Mesenteric fat pad (tissue), 1 donor: ENCODE results near the gene RABL2A. TPM values are rescaled to one million over a fixed set of nuclear protein-coding genes. Genes with fewer than 3 reads are reported as not detected.
"Not testable (repeated sequence)": the region's sequence is repeated elsewhere in the genome, so short reads cannot be mapped to it uniquely, and the experiment has no call there.

Experiments used
- DNase-seq: peaks from one replicate; pipeline ENCODE4 v3.0.0-alpha.2; 2020; ENCODE audit warnings: low spot score
- total RNA-seq: library from RNA; stranded (reverse); fragmentation: NEBNext Ultra II Directional; extraction: Animal tissue kit (Norgen Biotek cat#: 25700); gene quantifications from one replicate; pipeline ENCODE4 v1.2.1, GENCODE V29; 2021
- donor health status: DM: yes; HTN: yes; CAD: no.

The RABL2A gene
- total RNA-seq, 1 donor from 2014 or later: 11.4 TPM

DNA sequence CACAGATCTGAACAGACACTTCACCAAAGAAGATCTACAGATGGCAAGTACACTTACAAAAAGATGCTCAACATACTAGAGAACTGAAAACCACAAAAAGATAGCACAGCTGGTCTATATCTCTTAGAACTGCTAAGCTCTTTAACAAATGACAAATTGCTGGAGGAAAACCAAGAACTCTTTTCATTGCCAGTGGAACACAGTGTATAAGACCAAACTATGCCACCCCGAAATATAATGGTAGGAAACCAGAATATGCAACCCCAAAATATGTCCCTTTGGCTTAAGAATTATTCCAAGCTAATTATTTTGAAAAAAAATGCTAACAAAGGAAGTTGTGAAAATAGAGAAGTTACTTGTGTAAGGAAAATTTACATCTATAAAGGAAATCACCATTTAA is 21.0 kb upstream of the RABL2A start:
- not testable (repeated sequence) for DNase-seq

DNA sequence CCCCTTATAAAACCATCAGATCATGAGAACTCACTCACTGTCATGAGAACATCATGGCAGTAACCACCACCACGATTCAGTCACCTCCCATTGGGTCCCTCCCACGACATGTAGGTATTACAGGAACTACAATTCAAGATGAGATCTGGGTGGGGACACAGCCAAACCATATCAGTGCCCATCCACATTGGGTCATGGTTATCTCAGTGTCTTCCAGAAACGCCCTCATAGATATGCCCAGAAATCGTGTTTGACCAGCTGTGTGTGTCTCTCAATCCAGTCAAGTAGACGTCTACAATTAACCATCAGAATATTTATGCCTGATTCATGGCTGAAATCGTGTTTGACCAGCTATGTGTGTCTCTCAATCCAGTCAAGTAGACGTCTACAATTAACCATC is 17.2 kb upstream of the RABL2A start:
- DNase-seq: not testable (repeated sequence)

DNA sequence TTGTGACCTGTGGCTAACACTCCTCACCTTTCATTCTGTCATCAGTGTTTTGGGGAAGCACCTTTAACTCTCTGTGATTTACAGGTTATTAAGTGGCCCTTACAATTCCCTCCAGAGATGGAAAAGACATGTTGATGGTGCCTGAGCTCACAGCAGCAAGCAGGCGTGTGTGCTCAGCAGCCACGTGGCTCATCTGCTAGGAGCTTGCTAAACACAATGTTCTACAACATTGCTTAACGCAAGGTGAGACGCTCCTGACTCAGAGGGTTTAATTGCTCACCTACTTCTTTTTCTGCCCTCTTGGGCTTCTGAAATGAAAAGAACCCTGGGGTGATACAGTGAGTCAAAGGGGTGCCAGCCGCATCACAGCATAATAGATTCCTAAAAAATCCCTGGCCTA is 6.1 kb upstream of the RABL2A start:
- not testable (repeated sequence) for DNase-seq

DNA sequence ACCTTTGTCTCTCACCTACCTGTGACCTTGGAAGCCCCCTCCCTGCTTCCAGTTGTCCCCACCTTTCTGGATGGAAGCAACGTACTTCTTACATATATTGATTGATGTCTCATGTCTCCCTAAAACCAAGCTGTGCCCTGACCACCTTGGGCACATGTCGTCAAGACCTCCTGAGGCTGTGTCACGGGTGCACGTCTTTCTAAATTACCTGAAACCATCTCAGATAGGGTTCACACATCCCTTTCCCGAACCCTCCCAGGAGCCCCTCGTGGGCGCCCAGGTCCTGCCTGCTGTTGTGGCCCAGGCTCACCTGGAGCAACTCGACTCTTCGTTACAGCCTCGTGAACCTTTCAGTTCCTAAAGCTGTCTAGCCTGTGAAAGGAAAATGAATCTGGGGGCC is 1.2 kb upstream of the RABL2A start:
- not testable (repeated sequence) for DNase-seq

DNA sequence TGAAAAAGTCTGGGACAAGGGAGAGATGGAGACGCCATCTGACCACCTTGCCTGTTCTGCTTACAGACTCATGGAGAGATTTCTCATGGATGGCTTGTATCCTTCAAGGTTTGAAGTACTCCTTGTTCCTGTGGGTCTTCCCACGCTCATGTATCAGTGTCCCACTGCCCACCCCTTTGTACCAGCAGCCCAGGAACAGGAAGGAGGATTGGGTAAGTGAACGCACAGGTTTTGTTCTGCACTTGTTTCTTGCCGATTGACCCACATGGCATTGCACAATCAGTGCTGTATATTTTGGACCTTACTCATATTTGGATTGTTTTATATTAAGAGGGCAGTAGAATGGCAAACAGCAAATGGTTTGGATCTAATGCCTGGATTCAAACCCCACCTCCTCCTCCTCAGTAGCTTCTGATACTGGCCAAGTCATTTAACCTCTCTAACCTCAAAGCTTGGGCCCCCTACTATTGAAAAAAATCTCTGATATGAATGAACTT is 5.8 kb downstream of the RABL2A start:
- not testable (repeated sequence) for DNase-seq

DNA sequence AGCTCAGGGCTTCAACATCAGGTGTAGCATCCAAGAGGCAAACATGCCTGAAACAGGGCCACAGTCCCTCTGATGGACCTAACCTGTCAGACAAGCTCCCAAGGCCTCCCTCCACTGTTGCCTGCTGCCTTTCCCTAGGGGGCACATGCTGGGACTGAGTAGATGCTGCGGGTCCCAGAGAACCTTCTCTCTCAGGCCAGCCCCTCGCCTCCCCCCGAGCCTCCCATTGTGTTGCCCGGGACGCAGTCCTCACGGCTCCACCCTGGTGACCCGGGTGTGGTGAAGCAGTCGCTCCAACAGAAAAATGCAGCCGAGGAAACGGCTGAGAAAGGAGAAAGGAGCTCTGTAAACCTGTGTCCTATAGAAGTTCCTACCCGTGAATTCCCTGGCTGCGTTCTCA is 8.3 kb downstream of the RABL2A start:
- not testable (repeated sequence) for DNase-seq

DNA sequence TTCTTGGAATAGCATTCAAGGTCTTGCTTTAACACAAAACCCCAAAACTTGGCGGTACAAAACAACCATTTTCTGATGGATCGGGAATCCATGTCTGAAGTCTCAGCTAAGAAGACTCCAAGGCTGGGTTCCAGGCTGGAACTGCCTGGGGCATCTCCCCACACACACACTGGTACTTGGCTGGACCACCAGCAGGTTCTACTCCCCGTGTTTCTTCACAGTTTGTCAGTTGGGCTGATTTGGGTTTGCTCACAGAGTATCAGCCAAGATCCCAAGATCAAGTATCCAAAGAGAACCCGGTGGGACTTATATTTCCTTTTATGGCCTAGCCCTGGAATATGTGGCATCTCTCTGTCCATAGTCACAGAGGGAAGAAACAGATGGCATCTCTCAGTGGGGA is 9.2 kb downstream of the RABL2A start:
- not testable (repeated sequence) for DNase-seq

DNA sequence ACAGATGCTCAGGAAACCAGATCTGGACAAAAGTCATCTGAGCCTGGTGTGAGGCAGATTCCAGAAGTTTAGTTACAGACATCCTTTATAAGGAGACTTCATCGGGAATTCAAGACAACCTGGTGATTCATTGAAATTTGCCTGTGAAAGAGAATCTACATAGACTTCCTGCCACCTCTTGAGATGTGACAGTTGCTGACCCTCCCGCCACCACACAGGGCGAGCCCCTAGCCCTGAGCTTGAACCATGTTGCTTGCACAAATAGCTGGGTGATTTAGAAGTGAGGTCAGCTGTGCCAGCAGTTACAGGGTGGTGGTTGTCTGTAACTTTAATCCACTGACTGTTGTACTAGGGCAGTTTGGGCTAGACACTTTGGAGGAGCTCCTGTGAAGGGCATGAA is 11.0 kb downstream of the RABL2A start:
- not testable (repeated sequence) for DNase-seq

DNA sequence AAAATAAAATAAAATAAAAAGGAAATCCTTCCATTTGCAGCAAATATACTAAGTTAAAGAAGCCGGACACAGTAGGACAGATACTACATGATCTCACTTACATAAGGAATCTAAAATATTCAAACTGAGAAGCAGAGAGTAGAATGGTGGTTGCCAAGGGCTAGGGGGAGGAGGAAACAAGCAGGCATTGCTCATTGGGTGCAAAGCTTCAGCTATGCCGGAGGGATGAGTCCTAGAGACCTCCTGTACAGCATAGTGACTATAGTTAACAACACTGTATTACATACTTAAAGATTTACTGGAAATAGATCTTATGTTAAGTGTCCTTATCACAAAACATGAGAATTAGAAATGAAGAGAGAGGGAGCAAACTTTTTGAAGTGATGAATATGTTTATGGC is 19.2 kb downstream of the RABL2A start:
- not testable (repeated sequence) for DNase-seq

DNA sequence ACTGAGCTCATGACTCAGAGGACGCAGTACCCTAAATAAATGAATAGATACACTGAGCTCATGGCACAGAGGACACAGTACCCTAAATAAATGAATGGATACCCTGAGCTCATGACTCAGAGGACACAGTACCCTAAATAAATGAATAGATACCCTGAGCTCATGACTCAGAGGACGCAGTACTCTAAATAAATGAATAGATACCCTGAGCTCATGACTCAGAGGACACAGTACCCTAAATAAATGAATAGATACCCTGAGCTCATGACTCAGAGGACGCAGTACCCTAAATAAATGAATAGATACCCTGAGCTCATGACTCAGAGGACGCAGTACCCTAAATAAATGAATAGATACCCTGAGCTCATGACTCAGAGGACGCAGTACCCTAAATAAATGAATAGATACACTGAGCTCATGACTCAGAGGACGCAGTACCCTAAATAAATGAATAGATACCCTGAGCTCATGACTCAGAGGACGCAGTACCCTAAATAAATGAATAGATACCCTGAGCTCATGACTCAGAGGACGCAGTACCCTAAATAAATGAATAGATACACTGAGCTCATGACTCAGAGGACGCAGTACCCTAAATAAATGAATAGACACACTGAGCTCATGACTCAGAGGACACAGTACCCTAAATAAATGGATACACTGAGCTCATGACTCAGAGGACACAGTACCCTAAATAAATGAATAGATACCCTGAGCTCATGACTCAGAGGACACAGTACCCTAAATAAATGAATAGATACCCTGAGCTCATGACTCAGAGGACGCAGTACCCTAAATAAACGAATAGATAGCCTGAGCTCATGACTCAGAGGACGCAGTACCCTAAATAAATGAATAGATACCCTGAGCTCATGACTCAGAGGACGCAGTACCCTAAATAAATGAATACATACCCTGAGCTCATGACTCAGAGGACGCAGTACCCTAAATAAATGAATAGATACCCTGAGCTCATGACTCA is 24.1 kb downstream of the RABL2A start:
- not testable (repeated sequence) for DNase-seq

DNA sequence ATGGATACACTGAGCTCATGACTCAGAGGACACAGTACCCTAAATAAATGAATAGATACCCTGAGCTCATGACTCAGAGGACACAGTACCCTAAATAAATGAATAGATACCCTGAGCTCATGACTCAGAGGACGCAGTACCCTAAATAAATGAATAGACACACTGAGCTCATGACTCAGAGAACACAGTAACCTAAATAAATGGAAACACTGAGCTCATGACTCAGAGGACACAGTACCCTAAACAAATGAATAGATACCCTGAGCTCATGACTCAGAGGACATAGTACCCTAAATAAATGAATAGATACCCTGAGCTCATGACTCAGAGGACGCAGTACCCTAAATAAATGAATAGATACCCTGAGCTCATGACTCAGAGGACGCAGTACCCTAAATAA is 25.5 kb downstream of the RABL2A start:
- not testable (repeated sequence) for DNase-seq

DNA sequence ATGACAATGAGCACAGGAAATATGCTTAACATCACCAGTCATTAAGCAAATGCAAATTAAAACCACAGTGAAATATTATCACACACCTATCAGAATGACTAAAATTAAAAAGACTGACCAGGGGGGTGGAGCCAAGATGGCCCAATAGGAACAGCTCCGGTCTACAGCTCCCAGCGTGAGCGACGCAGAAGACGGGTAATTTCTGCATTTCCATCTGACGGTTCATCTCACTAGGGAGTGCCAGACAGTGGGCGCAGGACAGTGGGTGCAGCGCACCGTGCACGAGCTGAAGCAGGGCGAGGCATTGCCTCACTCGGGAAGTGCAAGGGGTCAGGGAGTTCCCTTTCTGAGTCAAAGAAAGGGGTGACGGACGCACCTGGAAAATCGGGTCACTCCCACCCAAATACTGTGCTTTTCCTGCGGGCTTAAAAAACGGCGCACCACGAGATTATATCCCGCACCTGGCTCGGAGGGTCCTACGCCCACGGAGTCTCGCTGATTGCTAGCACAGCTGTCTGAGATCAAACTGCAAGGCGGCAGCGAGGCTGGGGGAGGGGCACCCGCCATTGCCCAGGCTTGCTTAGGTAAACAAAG is 29.1 kb downstream of the RABL2A start:
- DNase-seq: not testable (repeated sequence)

DNA sequence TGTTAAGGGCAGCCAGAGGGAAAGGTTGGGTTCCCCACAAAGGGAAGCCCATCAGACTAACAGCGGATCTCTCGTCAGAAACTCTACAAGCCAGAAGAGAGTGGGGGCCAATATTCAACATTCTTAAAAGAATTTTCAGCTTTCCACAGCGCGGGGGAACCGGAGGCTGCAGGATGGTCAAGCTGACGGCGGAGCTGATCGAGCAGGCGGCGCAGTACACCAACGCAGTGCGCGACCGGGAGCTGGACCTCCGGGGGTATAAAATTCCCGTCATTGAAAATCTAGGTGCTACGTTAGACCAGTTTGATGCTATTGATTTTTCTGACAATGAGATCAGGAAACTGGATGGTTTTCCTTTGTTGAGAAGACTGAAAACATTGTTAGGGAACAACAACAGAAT is 30.7 kb downstream of the RABL2A start:
- DNase-seq: not testable (repeated sequence)

DNA sequence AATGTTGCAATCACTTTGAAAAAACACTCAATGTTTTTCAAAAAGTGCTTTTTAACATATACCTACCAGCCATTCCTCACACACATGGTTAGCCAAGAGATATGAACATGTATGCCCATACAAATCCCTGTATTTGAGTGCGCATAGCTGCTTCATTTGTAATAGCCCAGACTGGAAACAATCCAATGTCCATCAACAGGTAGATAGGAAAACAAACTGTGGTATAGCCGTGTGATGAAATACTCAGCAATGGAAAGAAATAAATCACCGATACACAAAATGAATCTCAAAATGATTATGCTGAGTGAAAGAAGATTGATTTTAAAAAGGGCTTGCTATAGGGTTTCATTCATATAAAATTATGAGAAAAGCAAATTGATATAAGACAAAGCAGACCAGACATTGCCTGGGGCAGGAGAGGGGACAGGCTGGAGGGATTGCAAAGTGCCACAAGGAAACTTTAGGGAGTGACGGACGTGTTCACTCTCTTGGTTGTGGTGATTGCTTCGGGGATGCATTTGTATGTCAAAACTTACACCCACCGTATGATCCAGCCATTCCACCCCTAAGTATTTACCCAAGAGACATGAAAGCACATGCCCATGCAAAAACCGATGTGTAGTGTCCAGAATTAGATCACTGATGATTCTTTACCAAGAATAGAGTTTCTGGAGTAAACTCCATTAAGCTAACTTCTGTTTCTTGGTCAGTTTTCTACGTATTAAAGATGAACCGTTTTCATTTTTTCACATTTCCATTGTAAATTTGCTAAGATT is 36.4 kb downstream of the RABL2A start:
- DNase-seq: not testable (repeated sequence)

DNA sequence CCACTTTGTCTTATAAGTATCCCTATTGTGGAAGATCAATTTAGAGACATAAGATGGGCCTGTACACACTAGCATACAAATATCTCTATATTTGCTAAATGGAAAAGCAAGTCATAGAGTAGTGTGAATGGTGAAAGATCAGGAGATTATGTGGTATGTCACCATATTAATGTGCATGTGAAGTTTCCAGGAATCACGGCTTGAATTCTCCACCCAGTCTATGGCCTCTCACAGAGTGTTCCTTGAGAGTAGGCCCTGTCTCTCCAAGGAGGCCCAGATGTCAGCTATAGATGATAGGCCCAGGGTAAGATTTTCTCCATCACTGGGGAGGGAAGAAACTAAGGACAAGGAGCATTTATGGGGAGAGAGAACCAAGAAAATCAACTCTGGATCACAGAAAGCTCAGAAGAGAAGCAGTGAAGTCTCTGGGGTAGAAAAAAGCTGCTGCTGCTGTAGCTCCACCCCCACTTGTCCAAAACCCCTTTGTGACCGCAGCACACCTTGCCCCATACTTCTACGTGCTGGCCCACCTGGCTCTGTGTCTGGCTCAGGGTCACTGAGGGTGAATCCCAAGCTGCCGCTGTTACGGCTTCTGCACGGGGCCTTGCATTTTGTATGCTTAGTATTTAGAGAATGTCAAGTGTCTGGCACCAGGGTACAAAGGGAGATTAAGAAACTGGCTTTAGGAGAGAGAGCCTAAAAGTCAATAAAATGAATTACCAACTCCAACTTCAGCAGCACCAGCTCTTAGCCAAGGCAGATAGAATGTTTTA is 37.9 kb downstream of the RABL2A start:
- not testable (repeated sequence) for DNase-seq

DNA sequence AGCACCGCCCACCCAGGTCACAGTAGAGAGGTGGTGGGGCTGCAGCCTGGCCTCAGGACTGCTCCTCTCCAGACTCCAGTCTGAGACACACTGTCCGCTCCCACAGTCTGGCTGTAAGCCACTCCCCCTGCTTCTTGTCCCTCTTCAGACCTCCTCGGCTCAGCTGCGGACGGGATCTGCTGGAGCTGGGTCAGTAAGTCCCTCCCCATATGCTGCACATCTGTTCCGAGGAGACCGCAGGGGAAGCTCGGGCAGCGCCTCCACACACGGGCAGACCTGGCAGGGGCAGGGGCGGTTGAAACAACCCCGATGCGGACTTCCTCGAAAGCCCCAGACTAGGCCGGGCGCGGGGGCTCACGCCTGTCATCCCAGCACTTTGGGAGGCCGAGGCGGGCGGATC is 41.9 kb downstream of the RABL2A start:
- DNase-seq: not testable (repeated sequence)

DNA sequence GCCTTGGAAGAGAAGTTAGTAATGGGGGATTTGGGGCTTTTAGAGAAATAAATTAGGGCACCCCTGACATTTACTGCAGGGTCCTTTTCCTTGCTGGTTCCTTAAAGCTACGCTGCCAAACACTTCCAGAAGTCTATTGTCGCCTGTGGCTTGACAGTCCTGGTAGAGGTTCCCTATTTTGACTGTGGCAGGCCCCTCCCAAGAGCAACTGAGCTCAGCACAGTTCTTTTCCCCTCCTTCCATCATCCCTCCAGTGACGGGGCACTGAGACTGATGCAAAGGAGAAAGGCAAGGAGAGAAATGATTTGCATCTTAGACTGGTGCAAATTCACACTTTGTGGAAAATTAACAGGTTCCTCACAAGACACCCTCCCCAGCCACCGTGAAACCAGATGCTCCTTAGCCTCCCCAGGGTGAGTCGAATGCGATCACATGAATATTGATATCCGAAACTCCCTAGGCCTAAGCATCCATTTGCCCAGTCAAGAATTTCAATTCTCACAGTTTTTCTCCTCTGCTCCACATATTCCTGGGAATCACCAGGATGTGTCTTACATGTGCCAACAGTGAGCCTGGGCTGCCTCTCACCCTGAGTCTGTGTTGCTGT is 45.4 kb downstream of the RABL2A start:
- no peak for DNase-seq

DNA sequence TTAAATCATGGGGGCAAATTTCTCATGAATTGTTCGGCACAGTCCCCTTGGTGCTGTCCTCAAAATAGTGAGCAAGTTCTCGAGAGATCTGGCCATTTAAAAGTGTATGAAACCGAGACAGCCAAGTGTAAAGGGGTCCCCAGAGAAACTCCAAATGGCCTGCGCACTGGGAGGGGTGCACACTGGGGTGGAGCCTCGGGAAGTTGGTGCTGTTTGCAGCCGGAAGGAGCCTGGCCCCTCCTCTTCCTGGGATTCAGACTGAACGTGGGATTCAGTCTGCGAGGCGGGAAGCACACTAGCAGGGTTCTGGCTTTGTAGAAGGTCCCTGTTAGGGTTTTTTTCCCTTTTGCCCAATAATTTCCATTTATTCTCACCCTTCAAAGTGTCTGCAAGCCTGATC is 48.8 kb downstream of the RABL2A start:
- DNase-seq: no peak

DNA sequence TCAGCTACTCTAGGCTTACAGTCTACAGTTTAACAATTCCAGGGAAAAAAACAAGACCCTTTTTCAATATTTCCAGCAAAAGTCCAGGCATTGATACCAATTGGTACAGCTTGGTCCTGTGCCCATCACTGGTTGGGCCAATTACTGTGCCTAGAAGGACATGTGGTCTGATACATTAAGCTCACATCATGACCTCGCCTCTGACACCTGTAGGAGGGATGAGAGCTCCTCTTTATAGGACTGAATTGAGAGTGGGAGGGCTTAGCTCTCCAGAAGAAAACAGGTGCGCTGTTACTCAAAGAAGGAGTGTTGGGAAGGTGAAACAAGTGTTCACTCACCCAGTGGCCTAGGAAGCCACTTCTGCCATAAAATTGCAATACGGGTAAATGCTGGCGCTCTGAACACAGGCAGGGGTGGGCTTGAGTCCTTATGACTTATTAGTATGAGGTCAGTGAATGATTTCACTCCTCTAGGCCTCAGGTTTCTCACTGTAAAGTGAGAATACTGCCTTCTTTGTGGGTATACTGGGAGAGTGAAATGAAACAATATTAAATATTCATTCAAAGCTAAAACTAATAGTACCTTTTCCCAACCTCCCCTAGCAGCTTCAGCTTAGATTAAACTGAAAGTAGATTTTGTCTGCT is 49.7 kb downstream of the RABL2A start:
- DNase-seq: no peak

DNA sequence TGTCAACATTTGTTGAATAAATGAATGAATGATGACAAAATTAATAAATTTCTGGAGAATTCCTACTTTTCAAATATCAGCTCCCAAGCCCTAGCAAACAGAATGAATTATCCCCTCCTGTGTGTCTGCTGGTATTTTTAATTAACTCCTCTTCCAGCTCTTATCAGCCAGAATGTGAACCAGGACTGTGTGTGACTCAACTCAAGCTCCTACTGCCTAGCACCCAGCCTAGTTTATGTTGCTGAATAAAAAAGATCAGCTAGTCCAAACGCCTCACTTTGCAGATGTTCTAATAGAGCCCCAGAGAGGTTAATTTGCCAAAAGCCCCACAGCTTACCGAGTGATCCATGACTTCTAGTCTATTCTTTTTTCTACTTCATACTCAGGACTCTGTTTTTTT is 50.3 kb downstream of the RABL2A start:
- DNase-seq: no peak
